Measurements from ENCODE around the gene LAMA4. TPM values are rescaled to one million over a fixed set of nuclear protein-coding genes. Genes with fewer than 3 reads are reported as not detected.

The LAMA4 gene, protein sequence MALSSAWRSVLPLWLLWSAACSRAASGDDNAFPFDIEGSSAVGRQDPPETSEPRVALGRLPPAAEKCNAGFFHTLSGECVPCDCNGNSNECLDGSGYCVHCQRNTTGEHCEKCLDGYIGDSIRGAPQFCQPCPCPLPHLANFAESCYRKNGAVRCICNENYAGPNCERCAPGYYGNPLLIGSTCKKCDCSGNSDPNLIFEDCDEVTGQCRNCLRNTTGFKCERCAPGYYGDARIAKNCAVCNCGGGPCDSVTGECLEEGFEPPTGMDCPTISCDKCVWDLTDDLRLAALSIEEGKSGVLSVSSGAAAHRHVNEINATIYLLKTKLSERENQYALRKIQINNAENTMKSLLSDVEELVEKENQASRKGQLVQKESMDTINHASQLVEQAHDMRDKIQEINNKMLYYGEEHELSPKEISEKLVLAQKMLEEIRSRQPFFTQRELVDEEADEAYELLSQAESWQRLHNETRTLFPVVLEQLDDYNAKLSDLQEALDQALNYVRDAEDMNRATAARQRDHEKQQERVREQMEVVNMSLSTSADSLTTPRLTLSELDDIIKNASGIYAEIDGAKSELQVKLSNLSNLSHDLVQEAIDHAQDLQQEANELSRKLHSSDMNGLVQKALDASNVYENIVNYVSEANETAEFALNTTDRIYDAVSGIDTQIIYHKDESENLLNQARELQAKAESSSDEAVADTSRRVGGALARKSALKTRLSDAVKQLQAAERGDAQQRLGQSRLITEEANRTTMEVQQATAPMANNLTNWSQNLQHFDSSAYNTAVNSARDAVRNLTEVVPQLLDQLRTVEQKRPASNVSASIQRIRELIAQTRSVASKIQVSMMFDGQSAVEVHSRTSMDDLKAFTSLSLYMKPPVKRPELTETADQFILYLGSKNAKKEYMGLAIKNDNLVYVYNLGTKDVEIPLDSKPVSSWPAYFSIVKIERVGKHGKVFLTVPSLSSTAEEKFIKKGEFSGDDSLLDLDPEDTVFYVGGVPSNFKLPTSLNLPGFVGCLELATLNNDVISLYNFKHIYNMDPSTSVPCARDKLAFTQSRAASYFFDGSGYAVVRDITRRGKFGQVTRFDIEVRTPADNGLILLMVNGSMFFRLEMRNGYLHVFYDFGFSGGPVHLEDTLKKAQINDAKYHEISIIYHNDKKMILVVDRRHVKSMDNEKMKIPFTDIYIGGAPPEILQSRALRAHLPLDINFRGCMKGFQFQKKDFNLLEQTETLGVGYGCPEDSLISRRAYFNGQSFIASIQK (N-terminal part only)
- total RNA-seq: 278 TPM in 2 replicates

DNA sequence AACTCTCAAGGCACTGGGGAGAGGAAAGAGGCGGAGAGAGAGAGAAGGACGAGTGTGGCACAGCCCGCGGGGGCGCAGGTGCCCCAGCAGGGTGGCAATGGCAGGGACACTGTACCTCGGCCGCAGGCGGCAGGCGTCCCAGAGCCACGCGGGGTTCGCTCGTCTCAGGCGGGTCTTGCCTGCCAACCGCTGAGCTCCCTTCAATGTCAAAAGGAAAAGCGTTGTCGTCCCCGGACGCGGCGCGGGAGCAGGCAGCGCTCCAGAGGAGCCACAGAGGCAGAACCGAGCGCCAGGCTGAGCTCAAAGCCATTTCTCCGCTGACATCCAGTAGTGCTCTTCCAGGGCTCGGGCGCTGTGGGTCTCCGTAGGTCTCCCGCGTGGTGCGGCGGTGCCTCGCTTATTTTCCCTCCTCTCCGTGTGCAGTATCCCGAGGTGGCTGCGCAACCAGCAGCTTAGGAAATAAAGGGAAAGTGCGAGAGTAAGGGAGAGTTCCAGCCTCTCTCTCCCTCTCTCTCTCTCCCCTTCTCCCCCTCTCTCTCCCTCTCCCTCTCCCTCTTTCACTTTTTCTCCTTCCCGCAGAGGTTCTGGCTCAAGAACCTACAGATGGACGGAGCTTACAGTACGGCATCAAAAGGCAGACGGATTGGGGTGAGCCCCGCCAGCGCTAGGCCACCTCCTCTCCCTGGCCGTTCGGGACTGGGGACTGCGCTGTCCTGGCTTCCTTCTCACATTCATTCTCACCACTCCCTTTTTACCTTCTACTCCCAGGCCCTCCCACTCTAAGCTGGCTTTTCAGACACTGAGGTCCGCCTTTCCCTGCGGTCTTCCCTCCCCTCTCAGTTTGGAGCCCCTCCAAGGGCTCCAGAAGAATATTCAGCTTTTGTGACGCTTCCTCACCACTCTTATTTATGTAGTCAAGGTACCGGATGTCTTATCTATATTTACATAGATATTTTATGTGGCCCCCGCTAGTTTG lies at the start of gene LAMA4:
Gene LAMA4 (minus strand): TSS at position 727 of the 976 bp plus-strand sequence. CDS start 417 bp downstream, at position 310.

DNA sequence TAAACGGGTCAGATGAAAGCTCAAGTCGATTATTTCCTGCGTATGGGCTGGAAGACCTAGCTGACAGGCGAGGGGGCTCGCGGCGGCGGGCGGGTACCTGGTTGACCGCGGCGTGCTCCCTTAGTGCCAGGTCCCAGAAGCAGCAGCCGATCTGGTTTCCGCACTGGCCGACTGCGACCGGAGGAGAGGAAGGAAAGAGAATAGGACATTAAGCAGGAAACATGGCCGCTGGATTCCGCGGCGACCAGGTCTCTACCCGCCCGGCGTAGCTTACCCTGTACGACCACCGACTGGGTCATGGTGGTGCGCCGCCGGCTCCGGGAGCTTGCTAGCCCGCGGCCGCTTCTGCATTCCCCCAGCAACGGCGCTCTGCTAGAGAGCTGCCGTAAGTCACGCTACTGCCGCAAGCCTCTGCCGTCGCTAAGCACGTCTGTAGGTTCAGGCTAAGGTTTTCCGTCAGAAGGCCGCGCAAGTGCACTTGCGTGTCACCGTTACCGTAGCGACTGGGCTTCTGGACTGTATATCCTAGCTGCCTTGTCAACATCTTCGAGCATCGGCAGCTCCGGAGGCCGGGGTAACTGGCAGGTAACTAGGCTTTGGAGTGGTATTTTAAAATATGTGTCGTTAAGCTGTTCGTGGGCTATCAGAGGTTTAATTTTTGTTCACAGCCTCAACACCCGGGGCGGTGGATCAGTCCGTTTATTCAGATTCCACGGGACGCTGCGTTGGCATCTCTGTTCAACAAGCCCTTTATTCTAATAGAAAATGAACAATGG lies 167.0 kb downstream of the LAMA4 start, which contains the start of the genes FAM229B and TUBE1:
Gene FAM229B (plus strand): TSS at position 456 of the 776 bp plus-strand sequence. CDS start 11,693 bp downstream, outside the sequence.
Gene TUBE1 (minus strand): TSS at position 347 of the 776 bp plus-strand sequence. CDS start 48 bp downstream, at position 299.

Other genes with a start within 250 kb of the LAMA4 start
- gene CCN6, start 200.5 kb downstream of the LAMA4 start, total RNA-seq: not detected in 2 replicates
- gene TUBE1, start 167.1 kb downstream of the LAMA4 start, total RNA-seq: 13.3 and 15.7 TPM in 2 replicates
- gene FAM229B, start 167.0 kb downstream of the LAMA4 start, total RNA-seq: 4.7 and 6.6 TPM in 2 replicates
- not detected in 2 replicates for gene RFPL4B, start 92.8 kb upstream of the LAMA4 start, total RNA-seq

Data from mammary microvascular endothelial cell (primary cell).